Lower leg skin (tissue), 4 donors: Measurements from ENCODE around the gene GALT. TPM values are rescaled to one million over a fixed set of nuclear protein-coding genes. Genes with fewer than 3 reads are reported as not detected.
A peak's percentile ranks its signal among the peaks of the same experiment; 100 is the strongest.

Experiments
- DNase-seq, 2 donors: peaks; one replicate each; pipeline ENCODE4 v3.0.0-alpha.2; 2019; ENCODE audit warnings: low spot score in 2 of 2
- H3K4me3 ChIP-seq: fragments of 200-600 bp; sonication (generic); 2 replicates; pipeline ENCODE4 v1.5.1; 2017; ENCODE audit warnings: mild to moderate bottlenecking, low read depth; ENCODE audit not compliant: poor library complexity, severe bottlenecking
- CTCF ChIP-seq, 3 donors: fragments of 450-650 bp; IDR thresholded peaks; one replicate each; pipeline ENCODE4 v1.5.1; 2016; ENCODE audit warnings: antibody characterized with exemption in 3 of 3, mild to moderate bottlenecking in 3 of 3, moderate library complexity in 2 of 3
- POLR2A ChIP-seq, 2 donors: fragments of 450-650 bp; IDR thresholded peaks; one replicate each; pipeline ENCODE4 v1.6.1; 2016 to 2017; ENCODE audit warnings: antibody characterized with exemption in 2 of 2, mild to moderate bottlenecking in 1 of 2, moderate library complexity in 1 of 2
- WGBS, 2 donors: methylation state at CpG; one replicate each; pipeline ENCODE4 v1.1.5; 2018; 5-methylcytosine and 5-hydroxymethylcytosine counted together
- intact Hi-C: fragments of 100-400 bp; cut with DNase I; formaldehyde crosslinking; loops from one replicate; pipeline ENCODE4 v1.15.0; 2023; ENCODE audit warnings: low total_unique reads
- total RNA-seq, 4 donors: library from RNA; depleted of rRNA; stranded (reverse); fragments of >200 nt; gene quantifications; one replicate each; pipeline ENCODE4 v1.1.0, GENCODE V29; 2016

GALT gene
- total RNA-seq, 4 donors from 2014 or later: 41.2 to 84.9 (median 55.5) TPM

DNA sequence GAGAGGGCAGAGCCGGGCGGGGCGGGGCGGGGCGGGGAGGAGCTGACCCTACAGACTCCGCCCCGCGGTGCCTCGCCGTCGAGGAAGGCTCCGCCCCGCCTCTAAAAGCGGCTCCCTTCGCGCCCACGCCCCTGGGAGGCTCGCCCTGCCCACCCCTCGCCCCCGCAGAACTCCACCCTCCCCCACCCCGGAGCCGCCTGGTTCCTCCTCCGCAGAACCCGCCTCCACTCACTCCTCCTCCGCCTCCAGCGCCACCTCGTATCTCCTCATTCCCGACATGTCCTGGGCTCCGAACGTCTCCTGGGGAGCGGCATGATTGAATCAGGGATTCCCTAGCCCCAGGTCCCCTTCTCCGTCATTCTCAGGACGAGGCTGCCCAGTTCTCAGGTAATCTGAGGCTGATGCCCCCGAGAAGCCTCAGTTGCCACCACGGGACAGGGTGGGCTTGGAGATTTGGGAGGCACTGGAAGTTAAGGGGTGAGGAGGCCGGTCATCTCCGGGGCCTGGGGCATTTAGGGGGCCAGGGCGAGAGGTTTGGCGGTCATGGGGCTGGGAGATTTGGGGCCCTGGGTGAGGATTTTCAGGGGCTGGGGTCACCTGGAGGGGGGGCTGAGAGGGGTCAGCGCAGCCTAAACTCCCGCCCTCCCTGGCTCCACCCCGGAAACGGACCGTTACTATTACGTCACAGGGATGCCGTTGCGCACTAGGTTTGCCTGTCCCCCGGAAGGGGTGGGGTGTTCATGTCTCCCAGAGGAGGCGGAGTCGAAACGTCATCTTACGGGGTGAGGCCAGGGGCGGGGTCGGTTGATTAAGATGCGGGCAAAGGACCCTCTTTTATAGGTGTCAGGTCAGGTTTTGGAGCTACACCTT lies 19.1 kb downstream of the GALT start:
- intact Hi-C loops: no loop called here
- peak; percentile 95 to 99 for DNase-seq
- WGBS, 2 donors: 1 to 2% methylated on average over 49 to 50 of the region's 55 CpGs
- TF ChIP-seq POLR2A (IDR thresholded peaks at IDR 0.05) (peak in 1 of 2 donors; percentile 82), CTCF (IDR thresholded peaks at IDR 0.05) (no peak)
- peak overlapping the region; percentile 56 for H3K4me3 ChIP-seq

GRCh38 chr9:34669809-34670562 lies 23.5 kb downstream of the GALT start:
- intact Hi-C loops: no loop called here
- DNase-seq: no peak
- WGBS, 2 donors: 87 to 93% methylated on average over 5 of the region's 5 CpGs
- no peak overlapping the region for H3K4me3 ChIP-seq
- TF ChIP-seq CTCF (IDR thresholded peaks at IDR 0.05) (no peak), POLR2A (IDR thresholded peaks at IDR 0.05) (no peak)

GRCh38 chr9:34671307-34671706 lies 24.8 kb downstream of the GALT start:
- WGBS, 2 donors: 81 to 90% methylated on average over 1 of the region's 1 CpG
- DNase-seq: no peak
- intact Hi-C loops: no loop called here
- TF ChIP-seq CTCF (IDR thresholded peaks at IDR 0.05): no peak
- no peak for TF ChIP-seq POLR2A (IDR thresholded peaks at IDR 0.05)
- no peak overlapping the region for H3K4me3 ChIP-seq

- no peak overlapping the region for H3K4me3 ChIP-seq
- intact Hi-C loops: no loop called here
- no peak for TF ChIP-seq CTCF (IDR thresholded peaks at IDR 0.05)
- TF ChIP-seq POLR2A (IDR thresholded peaks at IDR 0.05): no peak
- WGBS, 2 donors: 82 to 85% methylated on average over 3 of the region's 3 CpGs
- no peak for DNase-seq
These were observed 28.0 kb downstream of the GALT start for GRCh38 chr9:34674440-34674839.

DNA sequence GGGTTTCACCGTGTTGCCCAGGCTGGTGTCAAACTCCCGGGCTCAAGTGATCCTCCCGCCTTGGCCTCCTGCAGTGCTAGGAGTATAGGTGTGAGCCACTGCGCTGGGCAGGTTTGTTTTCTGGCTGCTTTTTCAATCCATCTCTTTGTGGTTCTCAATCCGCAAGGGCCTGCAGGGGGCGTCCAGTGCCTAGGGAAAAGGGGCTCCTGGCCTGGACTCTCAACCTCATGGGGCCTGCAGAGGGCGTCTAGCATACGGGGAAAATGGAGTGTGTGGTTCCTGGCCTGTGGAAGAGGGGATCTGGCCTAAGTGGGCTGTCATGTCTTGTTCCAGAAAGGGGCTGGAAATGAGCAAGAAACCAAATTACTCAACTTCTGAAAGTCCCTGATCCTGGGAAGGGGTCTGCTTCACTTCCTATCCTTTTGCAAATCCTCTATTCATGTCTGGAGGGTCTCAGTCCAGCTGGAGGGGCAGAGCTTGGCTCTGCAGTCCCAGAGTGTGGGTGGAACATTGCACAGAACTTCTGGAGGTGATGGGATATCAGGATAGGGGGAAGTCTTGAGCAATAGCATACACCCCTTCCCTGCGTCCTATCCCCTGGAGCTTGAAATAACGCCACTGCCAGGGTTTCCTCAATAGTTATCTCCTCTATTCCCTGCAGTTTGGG lies 28.7 kb downstream of the GALT start:
- intact Hi-C loops: no loop called here
- no peak overlapping the region for H3K4me3 ChIP-seq
- no peak for DNase-seq
- WGBS, 2 donors: 49 to 62% methylated on average over 10 of the region's 10 CpGs
- TF ChIP-seq POLR2A (IDR thresholded peaks at IDR 0.05): no peak
- peak in 1 of 3 donors; percentile 41 for TF ChIP-seq CTCF (IDR thresholded peaks at IDR 0.05)
